ENCODE results near the gene ADNP.

DNA sequence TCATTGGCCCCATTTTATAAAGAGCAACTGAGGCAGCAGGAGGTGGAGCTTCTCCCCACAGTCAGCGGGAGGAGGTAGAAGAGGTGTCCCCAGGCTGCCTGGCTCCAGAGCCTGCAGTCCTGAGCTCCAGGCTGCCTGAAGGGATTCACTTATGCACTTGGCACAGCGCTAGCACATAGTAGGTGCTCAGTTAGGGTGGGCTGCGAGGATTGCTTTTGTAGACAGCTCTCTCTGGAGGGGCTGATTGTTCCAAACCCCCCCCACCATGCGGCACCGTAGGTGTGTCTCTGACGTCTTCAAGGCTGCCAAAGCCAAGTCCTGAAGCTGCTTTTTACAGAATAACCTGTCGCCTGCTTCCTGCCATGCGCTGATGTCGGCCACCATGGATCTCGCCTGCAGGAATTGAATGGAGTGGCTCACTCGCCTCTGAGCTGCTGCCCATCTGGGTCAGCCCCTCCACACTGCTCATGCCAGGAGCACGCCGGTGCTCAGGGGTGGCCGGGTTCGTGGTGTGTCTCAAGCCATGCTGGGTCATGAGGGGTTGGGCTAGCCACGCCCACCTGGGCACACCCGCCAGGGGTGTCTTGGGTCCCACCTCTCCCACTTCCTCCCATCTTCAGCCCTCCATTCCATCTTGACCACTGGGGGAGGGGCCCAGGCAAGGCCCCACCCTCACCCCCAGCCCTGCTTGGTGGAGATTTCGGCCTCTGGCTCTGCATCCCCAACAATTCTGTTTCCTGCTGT lies 76.6 kb downstream of the ADNP start:
- TF ChIP-seq, protein P1, sequence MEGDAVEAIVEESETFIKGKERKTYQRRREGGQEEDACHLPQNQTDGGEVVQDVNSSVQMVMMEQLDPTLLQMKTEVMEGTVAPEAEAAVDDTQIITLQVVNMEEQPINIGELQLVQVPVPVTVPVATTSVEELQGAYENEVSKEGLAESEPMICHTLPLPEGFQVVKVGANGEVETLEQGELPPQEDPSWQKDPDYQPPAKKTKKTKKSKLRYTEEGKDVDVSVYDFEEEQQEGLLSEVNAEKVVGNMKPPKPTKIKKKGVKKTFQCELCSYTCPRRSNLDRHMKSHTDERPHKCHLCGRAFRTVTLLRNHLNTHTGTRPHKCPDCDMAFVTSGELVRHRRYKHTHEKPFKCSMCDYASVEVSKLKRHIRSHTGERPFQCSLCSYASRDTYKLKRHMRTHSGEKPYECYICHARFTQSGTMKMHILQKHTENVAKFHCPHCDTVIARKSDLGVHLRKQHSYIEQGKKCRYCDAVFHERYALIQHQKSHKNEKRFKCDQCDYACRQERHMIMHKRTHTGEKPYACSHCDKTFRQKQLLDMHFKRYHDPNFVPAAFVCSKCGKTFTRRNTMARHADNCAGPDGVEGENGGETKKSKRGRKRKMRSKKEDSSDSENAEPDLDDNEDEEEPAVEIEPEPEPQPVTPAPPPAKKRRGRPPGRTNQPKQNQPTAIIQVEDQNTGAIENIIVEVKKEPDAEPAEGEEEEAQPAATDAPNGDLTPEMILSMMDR (IDR thresholded peaks at IDR 0.05) = no peak
- no peak for TF ChIP-seq POLR2A (IDR thresholded peaks at IDR 0.05)
